GM10847 (cell line): Measurements from ENCODE around the gene OCSTAMP.

ENCODE experiments used
- POLR2A ChIP-seq: IDR thresholded peaks from 2 replicates; pipeline ENCODE4 v1.6.1; 2011; ENCODE audit not compliant: insufficient read length; ENCODE audit errors: extremely low read depth

OCSTAMP gene

DNA sequence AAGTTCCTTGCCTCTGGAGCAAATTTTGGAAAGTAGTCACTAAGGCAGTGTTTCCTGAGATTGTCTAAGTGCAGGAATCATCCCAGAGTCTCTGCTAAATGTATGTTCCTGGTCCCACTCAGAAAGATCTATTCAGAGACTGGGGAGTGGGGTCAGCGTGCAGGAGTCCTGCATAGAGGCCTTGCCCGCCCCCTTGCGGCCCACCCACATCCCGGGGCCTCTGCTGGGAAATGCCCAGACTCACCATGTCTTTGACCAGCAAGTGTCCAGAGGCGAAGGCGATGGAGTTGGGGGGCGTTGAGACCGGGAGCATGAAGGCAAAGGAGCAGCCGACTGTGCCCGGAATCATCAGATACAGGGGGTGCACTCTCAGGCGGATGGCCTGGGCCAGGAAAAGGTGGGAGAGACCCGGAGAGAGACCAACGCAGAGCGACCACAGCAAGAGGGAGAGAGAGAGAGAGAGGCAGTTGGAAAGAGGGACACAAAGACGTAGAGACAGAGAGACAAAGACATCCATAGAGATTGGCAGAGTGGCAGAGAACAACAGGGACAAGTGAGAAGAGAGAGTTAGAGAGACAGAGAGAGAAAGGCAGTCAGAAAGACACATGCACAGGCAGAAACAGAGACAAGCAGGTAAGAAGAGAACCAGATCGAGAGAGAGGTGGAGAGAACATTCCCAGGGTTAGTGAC, 12.9 kb upstream of the OCSTAMP start:
- TF ChIP-seq POLR2A: no peak

DNA sequence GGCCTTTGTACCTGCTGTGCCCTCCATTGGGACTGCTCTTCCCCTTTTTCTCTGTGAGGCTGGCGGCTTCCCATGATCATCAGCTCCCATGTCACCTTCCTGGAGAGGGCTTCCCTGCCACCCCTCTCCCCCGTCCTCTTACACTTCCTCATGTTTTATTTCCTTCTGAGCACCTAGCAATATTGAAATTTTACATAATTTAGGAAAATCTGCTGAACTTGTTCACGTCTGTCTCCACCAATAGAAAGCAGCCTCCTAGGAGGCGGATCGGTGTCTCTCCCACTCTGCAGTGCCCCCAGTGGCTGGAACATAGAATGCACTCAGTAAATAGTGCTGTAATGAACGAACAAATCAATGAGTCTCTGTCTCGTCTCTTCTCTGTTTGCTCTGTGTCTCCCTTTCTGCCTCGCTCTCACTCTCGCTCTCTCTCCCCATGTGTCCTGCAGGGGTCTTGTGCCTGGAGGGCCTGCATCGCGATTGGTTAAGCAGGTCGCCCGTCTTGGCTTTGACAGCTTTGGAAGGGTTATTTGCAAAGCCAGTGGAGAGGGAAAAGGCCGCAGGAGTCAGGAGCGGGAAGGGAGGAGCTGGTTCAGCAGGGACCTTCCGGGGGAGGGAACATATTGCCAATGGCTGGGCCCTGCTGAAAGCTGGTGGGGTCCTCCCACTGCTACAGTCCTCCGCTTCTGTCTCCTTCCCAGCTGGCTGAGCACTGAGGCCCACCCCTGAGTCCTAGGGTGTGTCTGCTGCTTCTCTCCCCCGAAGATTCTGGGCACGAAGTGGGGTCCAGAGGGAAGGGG, 12.1 kb upstream of the OCSTAMP start:
- TF ChIP-seq POLR2A: no peak

DNA sequence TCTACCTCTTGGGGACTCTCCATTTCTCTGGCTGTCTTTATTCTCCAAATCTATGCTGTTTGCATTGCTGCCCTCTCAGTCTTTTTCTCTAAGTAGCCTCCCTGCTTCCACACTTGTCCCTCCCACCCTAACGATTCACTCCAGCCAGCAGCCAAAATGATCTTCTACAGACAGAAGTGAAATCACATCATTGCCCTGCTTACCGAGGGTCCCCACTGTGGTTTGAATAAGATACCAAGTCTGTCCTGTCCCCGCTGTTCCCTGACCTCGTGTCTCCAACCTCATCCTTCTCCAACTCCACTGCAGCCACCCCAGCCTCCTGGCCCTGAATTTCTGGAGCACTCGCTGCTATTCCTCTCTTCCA, 11.5 kb upstream of the OCSTAMP start:
- TF ChIP-seq POLR2A: no peak

DNA sequence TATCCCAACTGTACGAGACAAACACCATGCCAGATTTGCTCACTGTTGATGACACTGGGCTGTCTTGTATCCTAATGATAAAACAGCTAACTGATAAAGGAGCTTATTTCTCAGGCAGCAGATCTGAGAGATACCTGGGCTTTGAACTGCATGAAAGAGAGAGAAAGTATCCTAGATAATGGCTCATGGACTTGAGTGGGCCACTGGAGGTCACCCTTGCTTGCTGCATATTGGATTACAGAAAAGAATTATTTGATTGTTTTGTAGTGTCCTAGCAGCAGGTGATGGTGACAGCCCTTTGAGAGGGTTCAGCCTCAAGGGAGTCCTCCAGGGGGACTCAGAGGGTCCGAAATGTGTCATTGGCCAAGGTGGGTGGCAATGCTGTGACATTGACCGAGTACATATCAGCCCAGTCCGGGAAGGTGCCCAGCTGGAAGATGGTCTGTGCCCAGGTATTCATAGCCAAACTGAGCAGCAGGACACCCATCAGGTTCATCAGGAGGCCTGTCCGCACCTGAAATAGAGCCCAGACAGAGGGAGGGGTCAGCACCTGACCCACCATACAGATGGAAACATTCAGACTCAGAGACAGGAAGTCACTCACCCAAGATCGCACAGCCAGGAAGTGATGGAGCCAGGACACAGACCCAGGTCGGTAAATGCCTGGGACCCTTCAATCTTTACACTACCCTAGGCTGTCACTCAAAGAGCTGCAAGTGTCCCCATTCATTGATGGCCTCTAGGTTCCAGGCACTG, 9.4 kb upstream of the OCSTAMP start:
- no peak for TF ChIP-seq POLR2A

DNA sequence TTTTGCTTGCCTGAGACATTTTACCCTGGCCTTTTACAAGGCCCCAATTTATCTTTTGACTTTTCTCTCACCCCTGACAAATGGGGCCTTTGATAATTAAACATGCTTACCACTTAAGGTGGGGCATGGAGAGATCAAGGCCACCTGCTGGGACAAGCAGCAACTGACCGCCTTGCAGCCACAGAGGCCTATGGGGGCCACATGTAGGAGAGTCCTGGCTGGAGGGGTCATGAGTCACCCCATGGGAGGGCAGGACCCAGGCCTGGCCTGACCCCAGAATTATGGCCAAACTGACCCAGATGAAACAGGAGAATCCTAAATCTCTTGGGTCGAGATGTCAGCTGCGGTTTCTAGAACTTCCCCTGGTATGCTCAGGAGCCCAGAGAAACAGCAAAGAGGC, 8.5 kb upstream of the OCSTAMP start:
- no peak for TF ChIP-seq POLR2A

DNA sequence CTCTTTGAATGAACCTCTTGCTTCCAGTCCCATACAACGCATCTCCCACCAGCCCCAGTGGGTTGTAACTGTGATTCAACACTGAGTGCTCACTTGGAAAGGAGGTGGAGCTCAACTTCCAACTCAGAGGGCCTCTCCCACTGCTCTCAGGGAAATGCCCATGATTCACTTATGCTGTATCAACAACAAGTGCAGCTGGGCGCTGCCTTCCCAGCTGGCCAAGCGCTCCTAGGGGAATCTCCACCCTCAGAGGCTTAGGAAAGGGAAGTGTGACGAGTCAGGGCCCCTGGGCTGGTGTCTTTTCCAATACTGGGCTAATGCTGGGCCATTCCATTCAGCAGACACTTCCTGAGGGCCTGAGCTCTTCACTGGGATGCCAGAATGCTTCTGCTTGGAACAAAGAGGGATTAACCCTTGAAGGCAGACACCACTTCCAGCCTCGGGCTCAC, 8.1 kb upstream of the OCSTAMP start:
- no peak for TF ChIP-seq POLR2A

DNA sequence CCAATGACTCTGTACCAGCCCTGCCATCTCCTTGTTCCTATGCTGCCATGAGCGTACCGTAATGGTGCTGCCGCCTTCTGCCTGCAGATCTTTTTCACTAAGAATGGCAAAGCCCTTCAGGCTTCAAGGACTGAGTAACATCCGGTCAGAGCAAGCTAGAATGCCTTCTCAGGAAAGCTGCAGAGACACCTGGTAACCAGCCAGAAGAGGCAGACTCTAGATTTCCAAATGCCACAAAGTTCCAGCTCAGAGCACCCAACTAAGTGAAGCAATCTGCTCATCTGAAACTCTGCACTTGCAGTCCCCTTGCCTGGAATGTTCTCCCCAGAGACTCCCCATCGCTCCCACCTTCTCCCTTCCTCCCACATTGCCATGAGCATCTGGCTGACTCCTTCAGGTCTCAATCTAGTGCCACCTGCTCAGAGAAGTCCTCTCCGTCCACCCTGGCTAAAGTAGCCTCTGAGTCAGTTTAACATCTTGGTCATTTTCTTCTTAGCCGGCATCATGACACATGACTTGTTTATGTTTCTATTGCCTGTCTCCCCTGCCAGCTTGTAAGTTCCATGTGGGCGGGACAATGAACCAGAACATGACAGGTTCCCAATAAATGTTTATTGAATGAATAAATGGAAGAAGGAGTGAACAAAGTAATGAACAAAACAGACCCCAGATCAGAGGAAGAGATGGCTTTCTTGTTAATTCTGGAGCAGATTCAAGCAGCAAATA, 6.9 kb upstream of the OCSTAMP start:
- no peak for TF ChIP-seq POLR2A

DNA sequence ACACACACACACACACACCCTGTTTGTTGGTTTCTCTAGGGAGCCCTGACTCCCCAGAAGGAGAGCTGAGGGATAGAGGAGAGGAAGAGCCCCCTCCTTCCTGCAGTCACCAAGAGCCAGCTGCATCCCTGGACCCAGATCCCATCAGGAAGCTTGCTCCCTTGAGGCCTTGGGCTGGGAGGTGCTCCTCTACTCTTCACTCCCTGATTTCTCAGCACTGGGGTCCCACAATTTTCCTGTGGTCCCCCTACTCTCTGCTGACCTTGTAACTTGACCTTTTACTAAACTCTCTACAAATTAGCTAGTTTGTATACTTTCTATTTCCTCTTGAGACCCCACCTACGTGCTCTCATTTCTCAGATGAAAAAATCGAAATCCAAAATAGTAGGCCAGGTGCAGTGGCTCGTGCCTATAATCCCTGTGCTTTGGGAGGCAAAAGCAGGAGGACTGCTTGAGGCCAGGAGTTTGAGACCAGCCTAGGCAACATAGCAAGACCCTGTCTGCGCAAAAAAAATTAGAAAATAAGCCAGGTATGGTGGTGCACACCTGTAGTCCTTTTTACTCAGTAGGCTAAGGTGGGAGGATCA, 5.0 kb upstream of the OCSTAMP start:
- no peak for TF ChIP-seq POLR2A

DNA sequence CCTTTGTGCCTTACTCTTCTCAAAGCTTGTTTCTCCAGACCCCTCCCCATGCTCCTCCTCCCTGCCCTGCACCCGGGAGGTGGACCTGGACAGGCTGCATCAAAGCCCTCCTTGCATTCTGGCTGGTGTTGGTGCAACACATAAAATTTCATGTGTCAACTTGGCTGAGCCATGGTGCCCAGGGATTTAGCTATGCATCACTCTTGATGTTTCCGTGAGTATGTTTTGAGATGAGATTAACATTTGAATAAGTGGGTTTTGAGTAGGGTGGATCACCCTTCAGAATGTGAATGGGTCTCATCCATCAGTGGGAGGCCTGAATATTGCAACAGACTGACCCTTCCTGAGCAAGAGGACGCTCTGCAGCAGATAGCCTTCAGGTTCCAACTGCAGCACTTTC, 4.4 kb upstream of the OCSTAMP start:
- no peak for TF ChIP-seq POLR2A

DNA sequence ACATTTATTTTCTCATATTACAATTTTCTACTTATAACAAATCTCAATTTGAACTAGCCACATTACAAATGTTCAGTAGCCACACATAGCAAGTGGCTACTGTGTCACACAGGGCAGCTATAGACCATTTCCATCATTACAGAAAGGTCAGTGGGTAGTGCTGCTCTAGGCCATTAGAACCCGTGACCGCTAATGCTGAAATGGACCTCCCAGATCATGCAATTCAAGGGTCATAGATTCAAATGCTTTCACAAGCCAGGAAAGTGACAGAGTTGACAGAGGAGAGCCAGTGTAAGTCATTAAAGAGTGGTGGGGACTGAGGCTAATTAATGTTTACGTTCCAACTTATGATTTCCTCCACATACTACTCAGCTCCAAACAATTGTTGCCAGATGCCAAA, 3.5 kb upstream of the OCSTAMP start:
- no peak for TF ChIP-seq POLR2A

DNA sequence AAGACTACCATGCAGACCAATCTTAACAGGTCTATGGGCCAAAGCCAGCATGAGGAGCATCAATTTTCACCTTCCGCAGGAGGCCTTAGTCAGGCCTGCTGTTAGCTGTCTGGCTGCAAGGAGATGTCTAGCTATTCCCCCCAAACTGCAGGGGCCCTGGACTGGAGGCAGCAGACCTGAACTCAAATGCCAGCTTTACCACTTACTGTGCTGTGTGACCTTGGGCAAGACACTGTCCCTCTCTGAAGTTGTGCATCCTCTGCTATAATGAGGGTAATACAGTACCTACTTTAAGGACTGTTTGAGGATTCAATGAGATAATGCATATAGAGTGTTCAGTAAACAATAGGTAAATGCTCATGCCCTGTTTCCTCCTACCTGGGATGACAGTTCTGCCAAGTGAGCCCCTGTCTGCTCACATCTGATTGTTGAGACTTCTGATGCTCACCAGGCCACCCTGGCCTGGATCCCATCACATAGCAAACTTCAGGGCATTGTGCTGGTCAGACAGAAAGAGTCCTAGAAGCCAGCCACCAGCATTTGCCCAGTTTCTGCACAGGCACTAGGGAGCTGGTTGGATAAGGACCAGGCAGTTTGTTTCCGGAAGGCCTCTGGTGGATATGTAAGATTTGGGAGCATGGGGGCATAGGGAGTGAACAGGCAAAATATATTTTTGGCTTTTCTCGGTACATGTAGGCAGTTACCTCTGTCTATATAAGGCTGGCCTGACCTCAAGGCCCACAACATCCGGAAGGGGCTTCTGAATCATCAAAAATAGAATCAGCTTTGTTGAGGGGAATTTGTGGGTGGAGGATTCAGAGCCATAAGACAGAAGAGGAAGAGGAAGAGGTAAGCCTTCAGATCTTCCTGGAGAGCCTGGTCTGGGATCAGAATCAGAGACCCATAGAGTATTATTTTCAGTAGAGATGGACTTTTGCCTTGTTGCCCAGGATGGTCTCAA, 2.3 kb upstream of the OCSTAMP start:
- TF ChIP-seq POLR2A: no peak

DNA sequence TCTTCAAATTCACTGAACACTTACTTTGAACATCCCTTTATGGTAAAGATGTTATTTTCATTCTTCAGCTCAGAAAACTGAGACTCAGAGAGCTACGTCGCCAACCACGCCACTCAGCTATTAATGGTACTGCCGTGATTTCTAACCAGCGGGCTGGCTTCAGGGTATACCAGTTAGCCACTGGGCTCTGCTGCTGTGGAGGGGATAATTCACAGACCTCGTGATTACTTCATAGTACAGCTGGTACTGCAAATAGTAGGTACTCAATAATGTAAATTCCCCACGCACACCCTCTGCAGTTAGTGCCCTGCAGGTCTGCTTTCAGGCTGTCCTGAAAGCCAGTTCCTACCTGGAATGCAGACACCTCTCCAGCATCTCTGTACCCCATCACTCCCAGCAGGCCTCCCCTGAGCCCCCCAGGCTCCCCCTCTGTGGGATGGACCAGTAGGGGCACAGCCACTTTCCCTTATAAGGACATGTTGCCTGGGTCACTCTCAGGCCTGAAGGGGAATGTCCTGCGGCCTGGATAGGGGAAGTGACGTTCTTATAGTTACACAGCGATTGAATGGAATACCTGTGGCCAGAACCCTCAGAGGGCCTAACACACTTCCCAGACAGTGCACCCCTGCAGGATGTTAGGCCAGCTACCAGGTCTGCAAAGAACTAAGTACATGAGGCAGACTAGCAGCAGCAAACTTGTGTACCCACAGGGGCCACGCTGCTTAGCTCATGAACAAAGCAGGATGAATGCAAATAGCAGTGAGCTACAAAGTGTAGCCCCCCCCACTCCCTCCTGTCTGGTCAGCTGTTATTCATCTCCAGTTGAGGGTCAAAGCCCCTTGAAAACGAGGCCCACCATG, 1.3 kb upstream of the OCSTAMP start:
- TF ChIP-seq POLR2A: no peak
